Esophagus muscularis mucosa (tissue), 4 donors: ENCODE results near the gene CACNA2D2. TPM values are rescaled to one million over a fixed set of nuclear protein-coding genes. Genes with fewer than 3 reads are reported as not detected.

Experiments used
- DNase-seq: peaks from one replicate; pipeline ENCODE4 v3.0.0-alpha.2; 2017; ENCODE audit errors: extremely low spot score
- H3K27ac ChIP-seq, 4 donors: fragments of 200-600 bp; sonication (generic); replicated peaks in 1 of 4; 1 replicate in 3 of 4; 2 replicates in 1 of 4; pipeline ENCODE4 v1.5.1; 2016 to 2019; ENCODE audit warnings: mild to moderate bottlenecking in 1 of 4
- H3K27me3 ChIP-seq, 4 donors: fragments of 200-600 bp; sonication (generic); one replicate each; pipeline versions ENCODE4 v1.5.1 to v1.6.0; 2016 to 2019
- H3K36me3 ChIP-seq, 4 donors: fragments of 200-600 bp; sonication (generic); one replicate each; pipeline ENCODE4 v1.5.1; 2016 to 2019
- H3K4me1 ChIP-seq, 4 donors: fragments of 200-600 bp; sonication (generic); one replicate each; pipeline ENCODE4 v1.5.1; 2016 to 2019
- H3K4me3 ChIP-seq, 4 donors: fragments of 200-600 bp; sonication (generic); 1 replicate in 2 of 4; 2 replicates in 2 of 4; pipeline ENCODE4 v1.5.1; 2016 to 2019; ENCODE audit warnings: mild to moderate bottlenecking in 4 of 4, moderate library complexity in 1 of 4
- H3K9me3 ChIP-seq, 4 donors: fragments of 200-600 bp; sonication (generic); 1 replicate in 3 of 4; 2 replicates in 1 of 4; pipeline ENCODE4 v1.5.1; 2016 to 2019
- EP300 ChIP-seq: sonication (generic); formaldehyde crosslinking; IDR thresholded peaks from one replicate; pipeline ENCODE4 v1.6.1; 2017; ENCODE audit warnings: antibody characterized with exemption
- POLR2A ChIP-seq: fragments of 450-650 bp; IDR thresholded peaks from one replicate; pipeline ENCODE4 v1.6.1; 2017; ENCODE audit warnings: antibody characterized with exemption, moderate library complexity, mild to moderate bottlenecking, low read depth
- POLR2AphosphoS5 ChIP-seq, 2 donors: sonication (generic); formaldehyde crosslinking; IDR thresholded peaks; one replicate each; pipeline ENCODE4 v1.6.1; 2017; ENCODE audit warnings: antibody characterized with exemption in 2 of 2
- WGBS: methylation state at CpG from one replicate; pipeline ENCODE4 v1.1.5; 2018; 5-methylcytosine and 5-hydroxymethylcytosine counted together
- intact Hi-C: fragments of 100-400 bp; cut with DNase I; formaldehyde crosslinking; loops from one replicate; pipeline ENCODE4 v1.15.1; 2023
- total RNA-seq, 4 donors: library from RNA; depleted of rRNA; stranded (reverse); fragments of >200 nt; gene quantifications; one replicate each; pipeline versions ENCODE4 v1.1.0 to v1.2.1, GENCODE V29; 2016
- TF ChIP-seq, protein P1 (sequence below), 3 experiments: fragments of 200-600 bp in 2 of 3; fragments of 450-650 bp in 1 of 3; sonication (generic) in 2 of 3; IDR thresholded peaks; one replicate each; pipeline ENCODE4 v1.5.1; 2017 to 2019; ENCODE audit warnings: antibody characterized with exemption in 3 of 3, mild to moderate bottlenecking in 2 of 3, moderate library complexity in 1 of 3

CACNA2D2 gene
- total RNA-seq, 4 donors from 2014 or later: 0.84 to 2.8 (median 1.1) TPM

DNA sequence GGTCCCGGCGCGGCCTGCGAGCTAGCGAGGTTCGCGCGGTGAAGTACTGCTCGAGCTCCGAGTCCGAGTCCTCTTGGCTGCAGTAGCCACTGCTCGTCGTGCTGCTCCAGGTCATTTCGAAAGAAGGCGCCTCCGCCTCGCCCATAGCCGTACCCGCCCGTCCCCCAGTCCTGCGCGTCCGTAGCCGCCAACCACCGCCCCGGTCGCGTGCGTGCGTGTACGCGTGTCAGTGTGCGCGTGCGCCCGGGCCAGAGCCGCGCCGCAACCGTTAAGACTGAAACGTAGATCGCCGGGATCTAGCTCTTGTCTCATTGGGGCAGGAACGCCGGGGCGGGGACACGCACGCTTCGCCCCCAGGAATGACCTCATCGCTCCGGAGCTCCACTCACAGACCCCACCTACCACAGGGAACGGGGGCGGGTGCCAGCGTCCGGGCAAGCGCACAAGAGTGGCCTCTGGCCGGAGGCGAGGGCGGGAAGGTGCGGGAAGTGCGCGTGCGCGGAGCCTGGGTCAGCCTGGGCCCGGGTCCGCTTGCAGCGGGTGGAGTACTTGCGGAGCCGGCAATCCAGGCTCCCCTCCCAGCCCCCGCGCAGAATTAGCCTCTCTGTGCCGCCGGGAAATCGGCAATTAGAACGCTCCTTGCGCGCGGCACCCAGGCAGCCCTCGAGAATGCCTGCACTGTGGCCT is 166.1 kb downstream of the CACNA2D2 start:
- Histone ChIP-seq H3K4me3 (peak overlapping the region; percentile 74 to 92 (median 88)), H3K4me1 (peaks cover 73 to 92% (median 89%) of the 10 kb centered on the region in 4 donors), H3K27ac (peak overlapping the region; percentile 96 to 100 (median 98)), H3K36me3 (peaks cover 0 to 9% (median 2%) of the 10 kb centered on the region in 4 donors), H3K27me3 (no peaks in the 10 kb centered on the region), H3K9me3 (no peaks in the 10 kb centered on the region)
- peak; percentile 100 for DNase-seq
- 0% methylated on average over 3 of the region's 79 CpGs for WGBS
- TF ChIP-seq, protein P1, sequence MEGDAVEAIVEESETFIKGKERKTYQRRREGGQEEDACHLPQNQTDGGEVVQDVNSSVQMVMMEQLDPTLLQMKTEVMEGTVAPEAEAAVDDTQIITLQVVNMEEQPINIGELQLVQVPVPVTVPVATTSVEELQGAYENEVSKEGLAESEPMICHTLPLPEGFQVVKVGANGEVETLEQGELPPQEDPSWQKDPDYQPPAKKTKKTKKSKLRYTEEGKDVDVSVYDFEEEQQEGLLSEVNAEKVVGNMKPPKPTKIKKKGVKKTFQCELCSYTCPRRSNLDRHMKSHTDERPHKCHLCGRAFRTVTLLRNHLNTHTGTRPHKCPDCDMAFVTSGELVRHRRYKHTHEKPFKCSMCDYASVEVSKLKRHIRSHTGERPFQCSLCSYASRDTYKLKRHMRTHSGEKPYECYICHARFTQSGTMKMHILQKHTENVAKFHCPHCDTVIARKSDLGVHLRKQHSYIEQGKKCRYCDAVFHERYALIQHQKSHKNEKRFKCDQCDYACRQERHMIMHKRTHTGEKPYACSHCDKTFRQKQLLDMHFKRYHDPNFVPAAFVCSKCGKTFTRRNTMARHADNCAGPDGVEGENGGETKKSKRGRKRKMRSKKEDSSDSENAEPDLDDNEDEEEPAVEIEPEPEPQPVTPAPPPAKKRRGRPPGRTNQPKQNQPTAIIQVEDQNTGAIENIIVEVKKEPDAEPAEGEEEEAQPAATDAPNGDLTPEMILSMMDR (IDR thresholded peaks at IDR 0.05): no peak
- TF ChIP-seq POLR2A: peak; percentile 81
- peak; percentile 99 for TF ChIP-seq POLR2AphosphoS5 (IDR thresholded peaks at IDR 0.05)
- intact Hi-C loops: no loop called here

DNA sequence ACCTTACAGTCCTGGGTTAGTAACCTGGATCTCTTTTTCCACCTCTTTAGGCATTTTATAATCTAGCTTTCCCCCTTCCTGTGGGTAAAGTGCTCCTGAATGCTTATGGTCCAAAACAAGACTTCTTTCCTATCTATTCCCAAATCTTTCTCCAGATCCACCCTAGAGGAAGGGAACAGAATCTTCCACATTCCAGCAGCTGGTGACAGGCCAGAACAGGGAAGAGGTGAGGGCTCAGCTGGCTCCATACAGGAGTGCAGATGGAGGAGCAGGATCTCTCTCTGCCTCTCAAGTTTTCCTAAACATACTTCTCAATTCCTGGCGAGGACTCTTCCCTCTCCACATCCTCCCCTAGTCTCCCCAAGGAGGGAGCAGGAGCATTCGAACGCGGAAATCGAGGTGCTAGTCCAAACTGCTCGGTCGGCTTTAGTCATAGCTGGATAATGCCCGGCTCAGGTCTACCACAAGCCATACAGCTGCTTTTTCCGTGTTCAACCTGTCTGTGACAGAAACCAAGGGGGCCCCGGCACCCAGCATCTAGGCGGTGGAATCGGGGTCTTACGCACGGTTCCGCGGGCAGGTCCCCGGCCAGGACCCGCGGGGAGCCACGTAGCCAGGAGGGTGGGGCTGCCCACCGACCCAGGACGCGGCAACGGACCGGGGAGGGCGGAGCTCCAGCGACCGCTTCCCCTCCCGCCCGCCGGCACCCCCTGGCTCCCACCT is 166.8 kb downstream of the CACNA2D2 start:
- TF ChIP-seq POLR2AphosphoS5 (IDR thresholded peaks at IDR 0.05) (no peak), EP300 (no peak)
- 10% methylated on average over 10 of the region's 31 CpGs for WGBS
- Histone ChIP-seq H3K27me3 (no peaks in the 10 kb centered on the region), H3K4me1 (peaks cover 78 to 91% (median 88%) of the 10 kb centered on the region in 4 donors), H3K4me3 (peak overlapping the region; percentile 74 to 92 (median 88)), H3K9me3 (no peaks in the 10 kb centered on the region), H3K27ac (peak overlapping the region; percentile 96 to 100 (median 98)), H3K36me3 (peaks cover 4 to 16% (median 9%) of the 10 kb centered on the region in 4 donors)
- DNase-seq: no peak
- intact Hi-C loops: no loop called here

DNA sequence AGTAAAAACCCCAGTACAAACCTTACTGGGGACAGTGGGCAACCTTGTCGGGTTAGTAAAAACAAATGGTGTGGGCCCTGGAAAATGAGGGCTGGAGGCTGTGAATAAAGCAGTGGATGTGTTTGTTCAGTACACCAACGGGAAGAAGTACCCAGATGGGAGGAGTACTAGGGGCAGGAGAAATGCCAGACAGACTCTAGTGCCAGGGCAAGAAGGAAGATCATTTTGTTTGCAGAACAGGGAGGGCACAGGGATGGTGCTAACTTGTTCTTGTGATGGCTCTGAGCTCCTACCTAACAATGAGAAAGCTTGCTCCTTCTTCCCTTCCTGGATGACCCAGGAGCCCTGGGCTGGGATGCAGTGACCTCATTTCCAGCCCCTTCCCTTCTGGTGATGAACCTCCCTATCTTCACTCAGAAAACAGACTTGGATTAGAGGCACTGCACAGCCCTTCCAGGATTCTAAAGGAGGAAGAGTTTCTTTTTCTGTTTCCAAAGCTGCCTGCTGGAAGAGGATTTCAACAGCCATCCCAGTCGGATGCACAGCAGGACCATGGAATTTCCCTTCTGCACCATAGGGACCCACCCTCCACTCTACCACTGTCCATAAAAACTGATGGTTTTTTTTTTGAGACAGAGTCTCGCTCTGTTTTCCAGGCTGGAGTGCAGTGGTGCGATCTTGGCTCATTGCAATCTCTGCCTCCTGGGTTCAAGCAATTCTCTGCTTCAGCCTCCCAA is 168.9 kb downstream of the CACNA2D2 start:
- Histone ChIP-seq H3K36me3 (peaks cover 24 to 37% (median 30%) of the 10 kb centered on the region in 4 donors), H3K4me3 (peak overlapping the region in 2 of 4 donors; percentile 1 to 2), H3K27ac (peak overlapping the region; percentile 96 to 100 (median 98)), H3K27me3 (no peaks in the 10 kb centered on the region), H3K4me1 (peaks cover 63 to 70% (median 67%) of the 10 kb centered on the region in 4 donors), H3K9me3 (no peaks in the 10 kb centered on the region)
- intact Hi-C loops: no loop called here
- TF ChIP-seq POLR2AphosphoS5 (IDR thresholded peaks at IDR 0.05) (no peak), POLR2A (no peak)
- TF ChIP-seq, protein P1 (IDR thresholded peaks at IDR 0.05): no peak
- WGBS: 65% methylated on average over 5 of the region's 5 CpGs
- DNase-seq: no peak

DNA sequence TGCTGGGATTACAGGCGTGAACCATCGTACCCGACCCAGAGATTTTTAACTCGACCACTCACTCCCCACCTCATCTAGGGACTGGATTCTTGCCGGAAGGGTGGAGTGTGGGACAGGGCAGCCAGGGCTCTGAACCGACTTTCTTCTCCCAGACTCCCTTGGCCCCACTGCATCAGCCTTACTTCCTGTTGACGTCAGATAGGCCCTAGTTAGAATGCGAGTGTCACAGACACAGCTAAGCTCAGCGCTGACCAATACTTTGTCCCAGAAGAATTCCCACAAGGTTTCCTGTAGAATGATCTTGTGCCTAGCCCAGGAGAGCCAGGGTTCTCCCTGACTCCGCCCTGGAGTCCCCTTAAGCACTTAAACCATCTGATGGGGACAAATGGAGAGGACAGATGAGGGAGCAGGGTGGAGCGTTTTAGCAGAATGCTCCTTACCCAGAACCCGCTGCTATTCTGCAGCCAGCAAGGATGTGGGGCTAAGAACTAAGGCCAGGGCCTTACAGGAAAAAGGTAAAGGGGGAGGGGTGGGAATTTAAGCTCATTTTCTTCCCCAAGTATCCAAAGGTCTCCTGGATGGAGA is 169.6 kb downstream of the CACNA2D2 start:
- WGBS: 67% methylated on average over 7 of the region's 12 CpGs
- H3K4me1 ChIP-seq: peaks cover 61 to 68% (median 63%) of the 10 kb centered on the region in 4 donors

DNA sequence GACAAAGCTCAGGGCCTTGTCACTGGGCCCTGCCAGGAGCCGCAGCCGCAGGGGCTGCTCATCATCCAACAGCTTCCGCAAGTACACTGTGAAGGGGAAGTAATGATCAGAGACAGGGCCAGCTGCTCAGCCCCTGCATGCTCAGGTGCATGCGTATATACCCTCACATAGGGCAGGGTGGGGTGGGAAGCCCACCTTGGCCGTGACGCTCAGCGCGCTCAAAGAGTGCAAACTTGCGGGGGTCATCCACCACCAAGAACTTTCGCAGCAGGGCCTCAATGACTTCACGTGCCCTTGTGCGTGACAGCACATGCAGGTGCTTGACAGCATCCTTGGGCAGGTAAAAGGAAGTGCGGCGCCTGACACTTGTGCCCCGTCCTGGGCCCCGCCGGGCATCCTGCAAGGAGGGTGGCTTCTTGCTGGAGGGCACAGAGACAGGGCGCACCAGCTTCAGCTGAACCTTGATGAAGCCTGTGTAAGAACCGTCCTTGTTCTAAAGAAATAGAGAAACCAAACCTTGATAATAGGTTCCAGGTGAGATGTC is 172.0 kb downstream of the CACNA2D2 start:
- intact Hi-C loops: no loop called here
- Histone ChIP-seq H3K4me3 (no peak overlapping the region), H3K9me3 (no peaks in the 10 kb centered on the region), H3K27ac (no peak overlapping the region), H3K27me3 (no peaks in the 10 kb centered on the region), H3K36me3 (peaks cover 24 to 50% (median 39%) of the 10 kb centered on the region in 4 donors), H3K4me1 (peaks cover 65 to 70% (median 67%) of the 10 kb centered on the region in 4 donors)
- 94% methylated on average over 19 of the region's 19 CpGs for WGBS
- DNase-seq: no peak
- TF ChIP-seq POLR2AphosphoS5 (IDR thresholded peaks at IDR 0.05) (no peak), EP300 (no peak)
- TF ChIP-seq, protein P1 (IDR thresholded peaks at IDR 0.05): no peak

More for the DNA sequence above, 169.6 kb downstream of the CACNA2D2 start:
- Histone ChIP-seq H3K27me3 (no peaks in the 10 kb centered on the region), H3K4me3 (peak overlapping the region in 1 of 4 donors; percentile 18), H3K27ac (peak overlapping the region; percentile 96 to 100 (median 98)), H3K9me3 (no peaks in the 10 kb centered on the region), H3K36me3 (peaks cover 24 to 43% (median 36%) of the 10 kb centered on the region in 4 donors)
- intact Hi-C loops: no loop called here
- TF ChIP-seq EP300: no peak
- TF ChIP-seq POLR2AphosphoS5 (IDR thresholded peaks at IDR 0.05): peak; percentile 66 to 70
- DNase-seq: no peak
